Lower lobe of right lung (tissue), 2 donors: ENCODE measurements around the gene CGB8. TPM values are rescaled to one million over a fixed set of nuclear protein-coding genes. Genes with fewer than 3 reads are reported as not detected.
"Not testable (repeated sequence)": the region's sequence is repeated elsewhere in the genome, so short reads cannot be mapped to it uniquely, and the experiment has no call there.

Source experiments
- ATAC-seq, 2 donors: fragments of 200-7000 bp; cut with Tn5 transposase; one replicate each; pipeline ENCODE4 v1.9.1; 2020 to 2022; ENCODE audit warnings: mild to moderate bottlenecking in 2 of 2, moderate library complexity in 2 of 2
- DNase-seq: peaks from one replicate; pipeline ENCODE4 v3.0.0-alpha.2; 2020
- H3K27ac ChIP-seq: fragments of 200-600 bp; one replicate; pipeline ENCODE4 v1.8.0; 2022
- H3K27me3 ChIP-seq: fragments of 200-600 bp; one replicate; pipeline ENCODE4 v1.8.0; 2022; ENCODE audit warnings: low read depth
- H3K36me3 ChIP-seq: fragments of 200-600 bp; one replicate; pipeline ENCODE4 v1.8.0; 2022; ENCODE audit warnings: mild to moderate bottlenecking
- H3K4me1 ChIP-seq: fragments of 200-600 bp; one replicate; pipeline ENCODE4 v1.8.0; 2022
- H3K4me3 ChIP-seq: fragments of 200-600 bp; one replicate; pipeline ENCODE4 v1.8.0; 2022; ENCODE audit warnings: mild to moderate bottlenecking
- H3K9me3 ChIP-seq: fragments of 200-600 bp; one replicate; pipeline ENCODE4 v1.8.0; 2022
- CTCF ChIP-seq: fragments of 200-600 bp; IDR thresholded peaks from one replicate; pipeline ENCODE4 v1.8.0; 2022; ENCODE audit warnings: antibody characterized with exemption, mild to moderate bottlenecking
- intact Hi-C: fragments of 100-400 bp; cut with DNase I; formaldehyde crosslinking; loops from one replicate; pipeline ENCODE4 v1.11.0; 2022
- total RNA-seq: library from RNA; stranded (reverse); fragmentation: NEBNext Ultra II Directional; extraction: Animal tissue kit (Norgen Biotek cat#: 25700); gene quantifications from one replicate; pipeline ENCODE4 v1.2.1, GENCODE V29; 2021
- donor health status: DM: no; HTN: yes; CAD: no; lungs with severe emphysema.

Gene CGB8
- total RNA-seq, 1 donor from 2014 or later = not detected

GRCh38 chr19:49056101-49056901, 7.4 kb upstream of the CGB8 start:
- TF ChIP-seq CTCF = peak; percentile 40
- Histone ChIP-seq H3K9me3 (no peaks in the 10 kb centered on the region), H3K27me3 (peaks cover 21% of the 10 kb centered on the region), H3K36me3 (no peaks in the 10 kb centered on the region), H3K4me3 (peak overlapping the region; percentile 71), H3K4me1 (peaks cover 25% of the 10 kb centered on the region), H3K27ac (no peak overlapping the region)
- intact Hi-C loops = no loop called here
- peak; percentile 70 for DNase-seq
- peak; percentile 87 to 90 for ATAC-seq

- intact Hi-C loops, H3K36me3 ChIP-seq, H3K4me3 ChIP-seq, H3K27me3 ChIP-seq, H3K9me3 ChIP-seq, H3K4me1 ChIP-seq, H3K27ac ChIP-seq, ATAC-seq, DNase-seq: not testable (repeated sequence)
These were observed 1.6 kb upstream of the CGB8 start for GRCh38 chr19:49050376-49051033.

GRCh38 chr19:49049834-49050233, 923 bp upstream of the CGB8 start:
- intact Hi-C loops, H3K9me3 ChIP-seq, ATAC-seq: not testable (repeated sequence)

GRCh38 chr19:49043548-49043947, 5.4 kb downstream of the CGB8 start, which contains the start of gene CGB5:
TSS of gene CGB5 (plus strand) at chr19:49043848. CDS start at chr19:49044210, 362 bp downstream.
- H3K27me3 ChIP-seq, DNase-seq, H3K36me3 ChIP-seq, H3K27ac ChIP-seq, H3K4me1 ChIP-seq, H3K9me3 ChIP-seq, ATAC-seq, H3K4me3 ChIP-seq, intact Hi-C loops: not testable (repeated sequence)

More at GRCh38 chr19:49049834-49050233, 923 bp upstream of the CGB8 start:
- not testable (repeated sequence) for H3K4me3 ChIP-seq, H3K27me3 ChIP-seq, DNase-seq, H3K36me3 ChIP-seq, H3K4me1 ChIP-seq, H3K27ac ChIP-seq

GRCh38 chr19:49042666-49043065, 6.2 kb downstream of the CGB8 start:
- intact Hi-C loops, H3K4me1 ChIP-seq, H3K9me3 ChIP-seq, H3K27ac ChIP-seq, H3K36me3 ChIP-seq, H3K4me3 ChIP-seq, ATAC-seq, DNase-seq, H3K27me3 ChIP-seq: not testable (repeated sequence)

GRCh38 chr19:49042177-49042576, 6.7 kb downstream of the CGB8 start:
- Histone ChIP-seq H3K27ac (no peak overlapping the region), H3K4me3 (no peak overlapping the region), H3K36me3 (no peaks in the 10 kb centered on the region), H3K27me3 (no peaks in the 10 kb centered on the region), H3K9me3 (no peaks in the 10 kb centered on the region), H3K4me1 (no peaks in the 10 kb centered on the region)
- no peak for TF ChIP-seq CTCF
- DNase-seq (no peak), ATAC-seq (no peak)
- intact Hi-C loops = no loop called here

- DNase-seq, H3K4me3 ChIP-seq, H3K9me3 ChIP-seq, H3K36me3 ChIP-seq, ATAC-seq, H3K4me1 ChIP-seq, intact Hi-C loops, H3K27me3 ChIP-seq, H3K27ac ChIP-seq: not testable (repeated sequence)
These were observed 9.2 kb downstream of the CGB8 start for GRCh38 chr19:49039736-49040135.

- H3K36me3 ChIP-seq, H3K4me1 ChIP-seq, DNase-seq, H3K4me3 ChIP-seq, H3K27me3 ChIP-seq, H3K27ac ChIP-seq, intact Hi-C loops, ATAC-seq, H3K9me3 ChIP-seq: not testable (repeated sequence)
These were observed 10.2 kb downstream of the CGB8 start for GRCh38 chr19:49038557-49039276.

GRCh38 chr19:49038111-49038510, 10.8 kb downstream of the CGB8 start:
- ATAC-seq, H3K27ac ChIP-seq, H3K4me3 ChIP-seq, DNase-seq, intact Hi-C loops, H3K9me3 ChIP-seq, H3K4me1 ChIP-seq, H3K27me3 ChIP-seq, H3K36me3 ChIP-seq: not testable (repeated sequence)
